PC-9 (cell line): ENCODE measurements around the gene CAPN13.

Source experiments
- CTCF ChIP-seq: fragments of 200-600 bp; sonication (generic); conservative IDR thresholded peaks from 2 replicates; pipeline ENCODE4 v1.6.1; 2017; ENCODE audit warnings: mixed run types, antibody characterized with exemption, mild to moderate bottlenecking, moderate library complexity
- EZH2 ChIP-seq: fragments of 200-600 bp; sonication (generic); IDR thresholded peaks from 2 replicates; pipeline ENCODE4 v1.8.0; 2017; ENCODE audit warnings: antibody characterized with exemption, low read depth

- no peak for TF ChIP-seq EZH2
- no peak for TF ChIP-seq CTCF
Observed at GRCh38 chr2:30803281-30803680, 4.0 kb downstream of the CAPN13 start.
